Brain microvascular endothelial cell (primary cell): ENCODE data around the gene PTPN21.
A peak's percentile ranks its signal among the peaks of the same experiment; 100 is the strongest.

Source experiments
- DNase-seq: peaks from one replicate; pipeline ENCODE4 v3.0.0-alpha.2; 2020
- H3K27ac ChIP-seq: fragments of 250-450 bp; sonication (Bioruptor Pico); 2 replicates; pipeline ENCODE4 v1.5.1; 2020; ENCODE audit warnings: mild to moderate bottlenecking, moderate library complexity
- H3K27me3 ChIP-seq: fragments of 250-450 bp; sonication (Bioruptor Pico); replicated peaks from 2 replicates; pipeline ENCODE4 v1.5.1; 2020; ENCODE audit warnings: mild to moderate bottlenecking
- H3K36me3 ChIP-seq: fragments of 250-450 bp; sonication (Bioruptor Pico); replicated peaks from 2 replicates; pipeline ENCODE4 v1.5.1; 2020; ENCODE audit warnings: mild to moderate bottlenecking
- H3K4me3 ChIP-seq: 2 replicates; pipeline ENCODE4 v1.5.1; 2011; ENCODE audit warnings: low read depth, mild to moderate bottlenecking, control low read depth, low read length, moderate library complexity
- CTCF ChIP-seq: IDR thresholded peaks from 2 replicates; pipeline ENCODE4 v1.5.1; 2011; ENCODE audit warnings: low read depth, mild to moderate bottlenecking, moderate library complexity, low read length, control low read depth, inconsistent platforms; ENCODE audit errors: missing control alignments
- in situ Hi-C: cut with HindIII; loops from 2 replicates; pipeline ENCODE4 v1.10.0; 2017; ENCODE audit warnings: low sequenced_read_pairs, low pct_ligation_motif_present

PTPN21 gene

GRCh38 chr14:88454886-88455285 is 99.9 kb downstream of the PTPN21 start:
- Histone ChIP-seq H3K36me3 (no peaks in the 10 kb centered on the region), H3K4me3 (no peak overlapping the region), H3K27ac (no peak overlapping the region), H3K27me3 (no peaks in the 10 kb centered on the region)
- no peak for DNase-seq
- in situ Hi-C loops = no loop called here
- no peak for TF ChIP-seq CTCF

- H3K4me3 ChIP-seq = no peak overlapping the region
- no peaks in the 10 kb centered on the region for H3K36me3 ChIP-seq
- H3K27ac ChIP-seq = no peak overlapping the region
- no peak for DNase-seq
- in situ Hi-C loops = no loop called here
- TF ChIP-seq CTCF = no peak
- H3K27me3 ChIP-seq = no peaks in the 10 kb centered on the region
Observed at GRCh38 chr14:88452231-88452630, 102.6 kb downstream of the PTPN21 start.

GRCh38 chr14:88439088-88439487 is 115.7 kb downstream of the PTPN21 start:
- in situ Hi-C loops = no loop called here
- Histone ChIP-seq H3K36me3 (no peaks in the 10 kb centered on the region), H3K4me3 (no peak overlapping the region), H3K27me3 (no peaks in the 10 kb centered on the region), H3K27ac (no peak overlapping the region)
- DNase-seq = no peak
- TF ChIP-seq CTCF = no peak

- TF ChIP-seq CTCF = peak; percentile 64
- in situ Hi-C loops = no loop called here
- Histone ChIP-seq H3K36me3 (no peaks in the 10 kb centered on the region), H3K27me3 (no peaks in the 10 kb centered on the region), H3K4me3 (no peak overlapping the region), H3K27ac (no peak overlapping the region)
- DNase-seq = no peak
Observed at GRCh38 chr14:88437658-88438057, 117.1 kb downstream of the PTPN21 start.

- Histone ChIP-seq H3K4me3 (no peak overlapping the region), H3K27me3 (no peaks in the 10 kb centered on the region), H3K27ac (no peak overlapping the region), H3K36me3 (no peaks in the 10 kb centered on the region)
- in situ Hi-C loops = no loop called here
- DNase-seq = no peak
- TF ChIP-seq CTCF = no peak
Observed at GRCh38 chr14:88430976-88431375, 123.8 kb downstream of the PTPN21 start.

GRCh38 chr14:88426271-88426670 is 128.5 kb downstream of the PTPN21 start:
- Histone ChIP-seq H3K27ac (no peak overlapping the region), H3K4me3 (no peak overlapping the region), H3K36me3 (no peaks in the 10 kb centered on the region), H3K27me3 (no peaks in the 10 kb centered on the region)
- in situ Hi-C loops = no loop called here
- peak; percentile 12 for DNase-seq
- no peak for TF ChIP-seq CTCF
